Aorta (tissue), 5 donors: Measurements from ENCODE around the gene PLEKHN1. TPM values are rescaled to one million over a fixed set of nuclear protein-coding genes. Genes with fewer than 3 reads are reported as not detected.

ENCODE experiments used
- ATAC-seq: fragments of 200-7000 bp; cut with Tn5 transposase; one replicate; pipeline ENCODE4 v1.9.1; 2022; ENCODE audit warnings: moderate library complexity; ENCODE audit not compliant: low FRiP score
- DNase-seq, 2 donors: peaks; one replicate each; pipeline ENCODE4 v3.0.0-alpha.2; 2020
- H3K27ac ChIP-seq, 2 donors: one replicate each; pipeline ENCODE4 v1.5.1; 2013; ENCODE audit warnings: low read length in 2 of 2, mild to moderate bottlenecking in 2 of 2, moderate library complexity in 2 of 2, control low read depth in 1 of 2, inconsistent platforms in 1 of 2, low read depth in 1 of 2
- H3K27me3 ChIP-seq, 2 donors: one replicate each; pipeline ENCODE4 v1.6.1; 2013; ENCODE audit warnings: control low read depth in 1 of 2, low read length in 1 of 2, mild to moderate bottlenecking in 1 of 2, moderate library complexity in 1 of 2; ENCODE audit not compliant: insufficient read depth in 2 of 2, control insufficient read depth in 1 of 2
- H3K36me3 ChIP-seq, 2 donors: one replicate each; pipeline ENCODE4 v1.6.1; 2013; ENCODE audit warnings: control low read depth in 1 of 2, low read length in 1 of 2, mild to moderate bottlenecking in 1 of 2; ENCODE audit not compliant: insufficient read depth in 2 of 2, control insufficient read depth in 1 of 2
- H3K4me1 ChIP-seq, 2 donors: one replicate each; pipeline ENCODE4 v1.6.1; 2013; ENCODE audit warnings: low read length in 2 of 2, control low read depth in 1 of 2, mild to moderate bottlenecking in 1 of 2, moderate library complexity in 1 of 2; ENCODE audit not compliant: insufficient read depth in 2 of 2, control insufficient read depth in 1 of 2
- H3K4me3 ChIP-seq, 2 donors: one replicate each; pipeline ENCODE4 v1.5.1; 2013; ENCODE audit warnings: low read length in 2 of 2, control low read depth in 1 of 2, mild to moderate bottlenecking in 1 of 2
- H3K9me3 ChIP-seq: one replicate; pipeline ENCODE4 v1.6.1; 2013; ENCODE audit warnings: mild to moderate bottlenecking, low read length; ENCODE audit not compliant: control insufficient read depth
- WGBS, 2 donors: extraction: QIAGEN DNeasy Blood & Tissue Kit; methylation state at CpG; one replicate each; pipeline ENCODE4 v1.1.7; 2013; 5-methylcytosine and 5-hydroxymethylcytosine counted together
- intact Hi-C, 2 donors: fragments of 100-400 bp; cut with DNase I; formaldehyde crosslinking; loops; one replicate each; pipeline versions ENCODE4 v1.14.2 to v1.15.0; 2022
- polyA plus RNA-seq, 2 donors: library from polyadenylated mRNA; stranded (reverse); fragments of 200-250 nt; gene quantifications; one replicate each; pipeline ENCODE4 v1.2.3, GENCODE V29; 2013
- total RNA-seq, 2 donors: library from RNA; stranded (reverse); fragmentation: NEBNext Ultra II Directional; extraction: Animal tissue kit (Norgen Biotek cat#: 25700); gene quantifications; one replicate each; pipeline ENCODE4 v1.2.1, GENCODE V29; 2021
- donor health status: healthy with polysubstance abuse.
- donor health status: Bipolar disorder and iron deficiency.
- donor health status: DM: no; HTN: no; CAD: no.
- donor health status: DM: no; HTN: no; CAD: no.
- donor health status: DM: yes; HTN: yes; CAD: no.

The PLEKHN1 gene
- total and polyA plus RNA-seq, 4 donors = 0.13 to 1.2 (median 0.57) TPM

- Histone ChIP-seq H3K36me3 (no peaks in the 10 kb centered on the region), H3K27me3 (no peaks in the 10 kb centered on the region), H3K4me3 (no peak overlapping the region), H3K9me3 (no peaks in the 10 kb centered on the region), H3K27ac (no peak overlapping the region), H3K4me1 (no peaks in the 10 kb centered on the region)
- no peak for ATAC-seq
- no peak for DNase-seq
- WGBS, 2 donors = 59 to 62% methylated on average over 25 to 31 of the region's 31 CpGs
- intact Hi-C loops = loop anchor here in 1 of 2 donors (5.0 kb wide), 1 partner anchor 32 kb away; no protein-coding TSS in a partner anchor
These were observed 58.8 kb downstream of the PLEKHN1 start for GRCh38 chr1:1024771-1025699.

Other genes with a start within 250 kb of the PLEKHN1 start
- gene SAMD11, start 42.6 kb upstream of the PLEKHN1 start, total RNA-seq = 10 to 100 TPM; 30.1 to 44.3 TPM
- 1 to 10 TPM; 2.6 to 7.2 TPM for gene SAMD11, start 42.6 kb upstream of the PLEKHN1 start, polyA plus RNA-seq
- 10 to 100 TPM; 35.8 to 41.4 TPM for gene NOC2L, start 7.2 kb upstream of the PLEKHN1 start, total RNA-seq
- 10 to 100 TPM; 17.3 to 55.5 TPM for gene NOC2L, start 7.2 kb upstream of the PLEKHN1 start, polyA plus RNA-seq
- gene KLHL17, start 5.9 kb upstream of the PLEKHN1 start, total RNA-seq = 10 to 100 TPM; 10.0 to 19.9 TPM
- 10 to 100 TPM in 1 of 2 donors, 1 to 10 TPM in 1; 2.8 to 40.5 TPM for gene KLHL17, start 5.9 kb upstream of the PLEKHN1 start, polyA plus RNA-seq
- gene PERM1, start 15.6 kb downstream of the PLEKHN1 start, total RNA-seq = under 1 TPM; 0.42 to 0.49 TPM
- 1 to 10 TPM in 1 of 2 donors, under 1 TPM in 1; 0.50 to 1.5 TPM for gene PERM1, start 15.6 kb downstream of the PLEKHN1 start, polyA plus RNA-seq
- gene HES4, start 33.6 kb downstream of the PLEKHN1 start, total RNA-seq = 10 to 100 TPM; 31.3 to 47.5 TPM
- 10 to 100 TPM in 1 of 2 donors, 1 to 10 TPM in 1; 3.6 to 82.3 TPM for gene HES4, start 33.6 kb downstream of the PLEKHN1 start, polyA plus RNA-seq
- gene ISG15, start 47.0 kb downstream of the PLEKHN1 start, total RNA-seq = 10 to 100 TPM; 34.4 to 40.8 TPM
- gene ISG15, start 47.0 kb downstream of the PLEKHN1 start, polyA plus RNA-seq = 100 to 1,000 TPM in 1 of 2 donors, 10 to 100 TPM in 1; 79.5 to 104 TPM
- 10 to 100 TPM; 25.1 to 38.6 TPM for gene AGRN, start 53.6 kb downstream of the PLEKHN1 start, total RNA-seq
- gene AGRN, start 53.6 kb downstream of the PLEKHN1 start, polyA plus RNA-seq = 10 to 100 TPM in 1 of 2 donors, 1 to 10 TPM in 1; 4.3 to 20.1 TPM
- not detected for gene RNF223, start 107.8 kb downstream of the PLEKHN1 start, total RNA-seq
- gene RNF223, start 107.8 kb downstream of the PLEKHN1 start, polyA plus RNA-seq = not detected
- 10 to 100 TPM in 1 of 2 donors, 1 to 10 TPM in 1; 9.3 to 13.6 TPM for gene C1orf159, start 149.6 kb downstream of the PLEKHN1 start, total RNA-seq
- 10 to 100 TPM in 1 of 2 donors, 1 to 10 TPM in 1; 4.0 to 35.4 TPM for gene C1orf159, start 149.6 kb downstream of the PLEKHN1 start, polyA plus RNA-seq
- gene TTLL10, start 207.4 kb downstream of the PLEKHN1 start, total RNA-seq = under 1 TPM in 1 of 2 donors, not detected in 1; 0.15 TPM
- not detected for gene TTLL10, start 207.4 kb downstream of the PLEKHN1 start, polyA plus RNA-seq
- gene TNFRSF18, start 240.1 kb downstream of the PLEKHN1 start, total RNA-seq = 1 to 10 TPM; 1.0 to 1.1 TPM
- gene TNFRSF18, start 240.1 kb downstream of the PLEKHN1 start, polyA plus RNA-seq = 1 to 10 TPM in 1 of 2 donors, not detected in 1; 1.3 TPM
- 1 to 10 TPM; 1.6 to 3.5 TPM for gene TNFRSF4, start 247.7 kb downstream of the PLEKHN1 start, total RNA-seq
- gene TNFRSF4, start 247.7 kb downstream of the PLEKHN1 start, polyA plus RNA-seq = 1 to 10 TPM in 1 of 2 donors, not detected in 1; 1.0 TPM